ENCODE measurements around the gene CDC42BPB.

DNA sequence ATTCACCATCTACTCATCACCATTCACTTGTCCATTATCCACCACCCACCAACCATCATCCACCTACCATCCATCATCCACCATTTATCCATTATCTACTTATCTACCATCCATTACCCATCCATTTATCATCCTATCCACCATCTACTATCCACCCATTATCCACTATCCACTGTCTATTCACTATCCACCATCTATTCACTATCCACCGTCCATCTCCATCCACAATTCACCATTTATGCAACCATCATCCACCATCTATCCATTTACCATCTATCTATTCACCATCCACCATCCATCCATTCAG, 136.4 kb downstream of the CDC42BPB start:
- TF ChIP-seq CTCF (IDR thresholded peaks at IDR 0.05), result no peak
- TF ChIP-seq POLR2A (IDR thresholded peaks at IDR 0.05), result no peak
